ENCODE measurements around the gene PLEKHF1. TPM values are rescaled to one million over a fixed set of nuclear protein-coding genes. Genes with fewer than 3 reads are reported as not detected.
"Not testable (repeated sequence)": the region's sequence is repeated elsewhere in the genome, so short reads cannot be mapped to it uniquely, and the experiment has no call there.

The PLEKHF1 gene
- total RNA-seq, 1 experiment from 2014 or later: 10.7 TPM

DNA sequence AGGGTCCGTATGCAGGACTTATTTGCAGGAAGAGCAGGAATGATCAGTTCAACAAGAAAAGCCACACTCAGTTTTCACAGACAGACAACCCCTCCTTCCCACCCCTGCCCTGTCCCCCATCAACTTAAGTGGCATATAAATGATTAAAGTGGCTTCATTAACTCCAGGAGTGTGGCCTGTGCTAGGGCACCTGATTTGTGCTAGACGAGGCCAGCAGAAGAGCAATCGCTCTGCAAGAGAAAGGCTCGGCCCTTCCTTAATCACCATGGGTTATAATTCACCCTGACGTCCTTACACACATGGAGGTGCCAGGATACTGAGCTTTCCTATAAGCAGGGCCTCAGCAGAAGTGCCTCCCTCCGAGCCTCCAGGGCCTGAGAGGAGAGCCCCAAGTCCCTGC lies 35.2 kb downstream of the PLEKHF1 start:
- no peak for DNase-seq (ENCODE audit: low read depth)

DNA sequence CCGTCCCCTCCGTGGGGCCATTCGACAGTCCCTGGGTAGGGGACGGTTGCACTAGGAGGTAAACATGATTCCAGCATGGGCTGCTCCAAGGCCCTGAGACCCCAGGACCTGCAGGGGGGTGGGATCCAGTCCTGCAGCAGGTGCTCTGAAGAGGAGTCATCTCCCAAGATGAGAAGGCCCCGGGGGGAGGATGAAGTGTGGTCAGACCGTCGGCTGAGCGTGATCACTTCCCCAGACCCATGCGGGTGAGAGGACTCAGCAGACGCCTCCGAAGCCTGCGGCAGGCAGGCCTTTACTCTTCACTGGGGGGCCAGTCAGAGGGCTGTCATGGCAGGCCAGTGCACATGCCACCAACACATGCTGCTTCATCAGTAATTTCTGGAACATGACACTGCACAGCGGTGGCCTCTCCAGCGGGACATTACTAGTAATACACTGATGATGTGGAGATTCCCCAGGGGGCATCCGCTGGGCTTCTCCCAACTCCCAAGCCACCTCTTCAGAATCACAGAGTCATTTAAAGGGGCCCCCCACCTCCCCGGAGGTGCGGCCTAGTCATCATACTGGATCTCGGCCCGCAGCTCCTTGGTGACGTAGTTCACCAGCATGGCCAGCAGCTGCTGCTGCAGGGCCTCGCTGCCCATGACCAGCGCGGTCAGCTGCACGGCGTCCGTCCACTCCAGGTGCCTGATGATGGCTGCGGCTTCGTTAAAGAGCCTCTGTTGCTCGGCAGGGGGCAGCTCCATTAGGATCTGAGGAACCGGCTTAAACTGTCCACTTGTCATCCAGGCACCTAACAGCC lies 37.1 kb downstream of the PLEKHF1 start:
- no peak for DNase-seq (ENCODE audit: low read depth)

DNA sequence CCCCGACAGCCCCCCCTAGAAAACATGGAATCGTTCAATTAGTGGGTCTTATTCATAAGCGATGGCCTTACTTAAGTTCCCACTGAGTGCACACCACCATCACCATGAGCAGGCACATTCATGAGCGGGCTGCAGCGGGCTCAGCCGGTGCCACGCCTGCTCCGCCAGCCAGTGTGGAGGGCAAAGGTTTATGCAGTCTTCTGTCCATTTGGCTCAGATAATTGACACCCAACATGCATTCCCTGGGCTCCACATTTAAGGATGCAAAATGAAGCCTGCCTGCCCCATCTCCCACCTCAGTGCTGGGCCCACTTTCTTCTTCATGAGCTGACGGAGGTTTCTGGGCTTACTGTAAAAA lies 37.7 kb downstream of the PLEKHF1 start:
- no peak for DNase-seq (ENCODE audit: low read depth)

DNA sequence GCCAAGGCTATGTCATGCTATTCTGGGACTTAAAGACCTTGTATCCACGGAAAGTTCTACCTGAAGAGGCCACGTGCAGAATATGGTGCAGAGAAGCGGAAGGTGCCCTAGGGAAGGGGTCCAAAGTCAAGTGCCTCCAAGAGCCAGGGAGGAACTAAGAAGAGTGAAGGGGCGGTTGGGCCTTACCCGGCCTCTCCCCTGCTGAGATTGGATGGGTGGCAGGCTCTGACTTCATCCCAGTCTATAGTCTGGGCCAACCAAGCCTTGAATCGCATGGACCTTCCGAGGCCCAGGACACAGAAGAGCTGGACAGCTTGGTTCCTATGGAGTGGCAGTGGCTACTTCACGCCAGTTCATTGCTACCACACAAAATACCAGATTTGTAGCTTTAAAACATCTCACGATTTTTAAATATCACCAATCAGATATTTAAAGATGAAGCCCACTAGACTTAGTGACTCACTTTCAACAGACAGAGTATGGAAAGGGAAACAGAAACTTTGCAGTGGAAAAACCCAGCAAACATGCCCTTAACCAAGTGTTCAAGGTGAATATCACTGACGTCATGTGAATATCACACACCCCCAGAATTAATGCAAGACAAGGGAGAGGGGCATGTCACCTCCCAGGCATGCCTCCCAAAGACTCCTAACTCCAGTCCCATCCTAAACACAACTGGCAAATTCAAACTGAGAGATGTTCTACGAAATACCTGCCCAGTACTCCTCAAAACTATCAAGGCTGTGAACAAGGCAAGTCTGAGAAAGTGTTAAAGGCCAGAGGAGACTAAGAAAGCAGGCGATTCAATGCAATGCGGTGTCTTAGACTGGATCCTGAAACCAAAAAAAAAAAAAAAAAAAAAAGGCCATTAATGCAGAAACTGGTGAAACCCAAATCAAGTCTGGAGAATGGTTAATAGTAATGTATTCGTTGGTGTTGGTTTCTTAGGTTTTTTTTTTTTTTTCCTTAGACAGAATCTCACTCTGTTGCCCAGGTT lies 39.6 kb downstream of the PLEKHF1 start:
- no peak for DNase-seq (ENCODE audit: low read depth)

DNA sequence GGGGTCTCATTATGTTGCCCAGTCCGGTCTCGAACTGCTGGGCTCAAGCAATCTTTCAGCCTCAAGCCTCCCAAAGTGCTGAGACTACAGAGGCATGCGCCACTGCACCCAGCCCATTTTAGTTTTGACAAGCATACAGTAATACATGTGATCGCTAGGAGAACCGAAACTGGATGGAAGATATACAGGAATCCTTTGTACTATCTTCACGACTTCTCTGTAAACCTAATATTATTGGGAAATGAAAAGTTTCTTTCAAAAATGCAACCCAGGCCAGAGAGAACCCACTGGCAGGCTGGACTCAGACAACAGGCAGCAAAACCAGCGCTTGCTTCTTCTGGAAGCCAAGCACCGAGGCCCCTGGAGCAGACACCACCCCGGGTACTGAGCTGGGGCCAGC lies 40.4 kb downstream of the PLEKHF1 start:
- no peak for DNase-seq (ENCODE audit: low read depth)

DNA sequence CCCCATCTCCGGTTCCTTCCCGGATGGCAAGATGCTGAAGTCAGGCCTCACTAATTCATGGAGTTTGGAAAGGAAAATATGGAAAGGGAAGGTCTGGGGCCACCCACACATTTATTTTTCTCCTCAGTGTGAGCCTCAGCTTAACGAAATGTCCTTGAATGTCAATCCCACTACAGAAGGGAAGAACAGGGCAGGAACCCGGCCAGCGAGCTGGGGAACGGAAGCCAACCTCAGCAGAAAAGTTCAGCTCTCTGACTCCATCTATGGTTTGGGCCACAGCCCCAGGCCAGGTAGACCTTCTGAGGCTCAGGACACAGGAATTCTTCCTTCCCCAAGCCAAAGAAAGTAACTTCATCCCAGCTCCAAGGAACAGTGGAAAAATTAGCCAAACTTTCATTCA lies 41.4 kb downstream of the PLEKHF1 start:
- no peak for DNase-seq (ENCODE audit: low read depth)

DNA sequence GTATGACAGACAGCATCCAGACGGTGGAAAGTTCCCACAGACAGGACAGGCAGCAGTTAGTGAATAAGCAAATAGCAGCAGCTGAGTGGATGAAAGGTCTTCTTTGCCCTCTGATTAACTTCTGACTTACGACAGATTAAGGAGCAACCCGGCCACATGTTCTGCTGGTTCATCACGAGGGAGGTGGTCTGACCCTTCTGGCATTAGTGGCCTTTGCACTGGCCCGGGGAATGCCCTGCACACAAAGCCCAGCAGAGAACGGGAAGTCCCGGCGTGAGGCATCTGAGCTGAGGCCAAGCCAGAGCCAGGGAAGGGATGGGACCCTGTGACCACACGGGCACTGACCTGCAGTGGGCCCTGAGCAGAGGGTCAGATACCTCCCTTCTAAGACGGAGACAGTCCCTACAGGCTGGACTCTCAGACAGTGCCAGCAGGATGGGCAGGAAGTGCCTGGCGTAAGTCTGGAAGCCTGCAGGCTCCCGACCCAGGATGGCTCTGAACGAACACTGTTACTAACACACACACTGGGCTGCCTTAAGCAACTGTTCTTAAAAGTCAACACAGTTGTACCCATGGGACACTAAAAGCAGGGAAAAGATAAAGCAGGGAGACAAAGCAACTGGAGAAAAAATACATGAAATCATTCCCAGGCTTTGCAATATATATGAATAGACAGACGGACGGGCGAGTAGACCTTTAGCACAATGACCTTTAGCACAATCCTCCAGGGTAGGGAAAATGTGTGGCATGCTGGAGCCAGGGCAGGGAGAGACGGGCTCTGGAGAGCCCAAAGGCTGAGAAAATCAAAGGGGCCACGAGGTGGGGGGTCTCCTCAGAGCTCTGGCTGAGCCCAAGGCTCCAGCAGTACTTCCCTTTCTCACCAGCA lies 43.5 kb downstream of the PLEKHF1 start:
- DNase-seq (ENCODE audit: low read depth): no peak

DNA sequence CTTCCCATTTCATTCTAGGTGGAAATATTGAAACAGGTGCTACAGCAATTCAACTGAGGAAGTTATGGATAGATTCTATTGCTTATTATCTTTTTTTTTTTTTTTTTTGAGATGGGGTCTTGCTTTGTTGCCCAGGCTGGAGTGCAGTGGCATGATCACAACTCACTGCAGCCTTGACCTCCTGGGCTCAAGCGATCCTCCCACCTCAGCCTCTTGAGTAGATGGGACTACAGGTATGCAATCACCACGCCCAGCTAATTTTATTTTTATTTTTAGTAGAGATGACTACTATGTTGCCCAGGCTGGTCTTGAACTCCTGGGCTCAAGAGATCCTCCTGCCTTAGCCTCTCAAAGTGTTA lies 44.2 kb downstream of the PLEKHF1 start:
- not testable (repeated sequence) for DNase-seq (ENCODE audit: low read depth)

DNA sequence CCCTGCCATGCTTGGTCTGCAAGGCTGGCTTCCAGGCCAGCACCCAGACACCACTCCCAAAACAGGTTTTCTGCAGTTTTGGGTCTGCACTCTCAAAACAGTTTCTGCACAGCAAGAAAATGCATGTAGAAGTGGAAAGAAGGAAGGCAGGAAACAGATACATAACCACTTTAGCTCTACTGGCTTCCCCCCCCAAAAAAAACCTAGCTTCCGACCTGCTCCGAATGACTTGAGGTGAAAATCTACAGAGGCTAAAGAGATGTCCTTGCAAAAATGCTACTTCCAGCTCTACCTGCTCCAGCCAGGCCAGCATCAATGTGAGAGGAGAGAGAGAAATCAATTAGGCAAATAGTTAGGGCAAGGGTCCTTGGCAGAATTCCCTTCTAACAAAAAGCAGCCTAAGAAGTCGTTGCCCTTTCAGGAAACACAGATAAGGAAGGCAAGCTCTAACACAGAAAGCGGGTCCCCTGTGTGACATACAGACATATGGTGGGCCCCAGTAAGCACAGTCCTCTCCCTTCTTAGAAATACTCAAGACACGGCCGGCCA lies 46.4 kb downstream of the PLEKHF1 start:
- no peak for DNase-seq (ENCODE audit: low read depth)

DNA sequence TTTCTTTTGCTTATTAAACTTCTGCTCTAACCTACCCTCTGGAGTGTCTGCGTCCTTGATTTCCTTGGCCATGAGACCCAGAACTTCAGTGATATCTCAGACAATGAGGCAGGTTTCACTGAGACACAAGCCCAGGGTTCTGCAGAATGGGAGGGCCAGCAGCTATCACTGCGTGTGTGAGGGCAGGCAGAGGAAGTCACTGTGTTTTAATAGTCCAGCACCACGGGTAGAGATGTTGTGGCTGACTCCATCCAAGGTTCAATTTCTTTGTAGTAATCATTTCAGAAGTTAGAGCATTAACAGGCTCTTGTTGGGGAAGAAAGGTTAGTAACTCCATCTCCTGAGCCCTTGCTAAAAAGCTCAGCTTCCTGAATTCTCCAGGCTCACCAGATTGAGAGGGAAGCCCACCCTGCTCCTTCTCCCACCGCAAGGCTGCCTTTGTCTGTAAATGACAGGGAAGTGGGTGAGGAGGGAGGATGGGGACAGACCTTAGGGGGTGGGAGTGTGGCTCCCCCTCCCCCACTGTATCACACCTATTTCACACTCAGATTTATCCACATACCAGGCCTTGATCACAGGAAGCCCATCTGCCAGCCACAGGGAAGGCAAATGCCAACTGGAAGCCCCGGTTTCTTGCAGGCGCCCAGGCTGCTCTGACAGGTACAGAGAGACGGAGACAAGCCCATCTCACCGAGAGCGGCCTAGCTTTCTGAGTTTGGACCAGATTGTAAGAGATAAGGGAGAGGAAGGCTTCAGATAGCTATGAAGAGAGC lies 47.7 kb downstream of the PLEKHF1 start:
- DNase-seq (ENCODE audit: low read depth): no peak

DNA sequence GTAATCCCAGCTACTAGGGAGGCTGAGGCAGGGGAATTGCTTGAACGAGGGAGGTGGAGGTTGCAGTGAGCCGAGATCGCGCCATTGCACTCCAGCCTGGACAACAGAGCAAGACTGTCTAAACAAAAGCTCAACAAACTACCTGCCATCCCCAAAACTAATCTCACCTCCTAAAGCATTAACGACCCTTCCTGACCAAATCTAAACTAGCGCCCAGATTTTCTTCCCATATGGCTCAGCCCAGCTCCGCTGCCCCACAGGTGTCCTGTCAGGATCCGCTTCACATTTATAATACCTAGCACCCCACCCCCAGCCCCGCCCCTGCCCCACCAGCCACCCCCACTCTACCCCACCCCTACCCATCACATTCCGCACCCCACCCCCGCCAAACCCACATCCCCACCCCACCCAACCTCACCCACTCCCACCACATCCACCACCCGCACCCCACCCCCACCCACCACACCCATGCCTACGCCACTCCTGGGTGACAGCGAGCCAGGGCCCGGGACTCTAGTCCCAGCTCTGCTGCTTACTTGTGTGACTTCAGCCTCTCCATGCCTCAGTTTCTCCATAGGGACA lies 49.2 kb downstream of the PLEKHF1 start:
- no peak for DNase-seq (ENCODE audit: low read depth)

DNA sequence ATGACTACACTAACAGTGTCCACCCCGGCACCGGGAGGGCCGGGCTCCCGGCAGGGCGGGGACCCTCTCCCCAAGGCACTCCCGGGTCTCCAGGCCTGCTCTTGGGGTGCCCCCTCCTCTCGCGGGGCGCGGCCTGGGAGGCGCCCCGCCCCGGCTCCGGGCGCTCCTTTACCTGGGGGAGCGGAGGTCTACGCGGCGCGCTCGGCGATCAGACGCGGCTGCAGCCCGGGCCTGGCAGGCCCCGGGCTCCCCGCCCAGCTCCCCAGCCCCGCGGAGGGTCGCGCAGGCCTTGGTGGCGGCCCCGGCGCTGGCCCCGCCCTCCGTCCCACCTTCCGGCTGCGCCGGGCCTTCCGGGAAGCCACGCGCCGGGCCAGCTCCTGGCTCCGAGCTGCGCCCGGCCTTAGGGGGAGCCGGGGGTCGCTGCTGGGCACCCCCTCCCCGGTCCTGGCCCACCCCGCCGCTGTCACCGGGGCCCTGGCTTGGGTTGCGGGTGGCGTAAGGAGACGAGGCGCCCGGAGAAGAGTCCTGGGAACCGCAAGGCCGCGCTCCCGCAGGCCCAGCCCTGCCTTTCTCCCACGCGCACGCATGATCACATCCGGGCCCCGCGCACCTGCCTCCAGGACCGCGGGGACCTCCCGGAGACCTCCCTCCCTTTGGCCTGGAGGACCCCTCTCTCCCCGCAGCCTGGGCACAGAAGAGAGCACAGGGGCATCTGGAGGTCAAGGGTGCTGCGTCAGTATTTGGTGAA lies 49.9 kb downstream of the PLEKHF1 start, which contains the start of gene C19orf12:
C19orf12 (minus strand) TSS at position 309 of the 748 bp plus-strand sequence. CDS start 6,848 bp downstream, outside the sequence.
- peak; percentile 40 for DNase-seq (ENCODE audit: low read depth)

DNA sequence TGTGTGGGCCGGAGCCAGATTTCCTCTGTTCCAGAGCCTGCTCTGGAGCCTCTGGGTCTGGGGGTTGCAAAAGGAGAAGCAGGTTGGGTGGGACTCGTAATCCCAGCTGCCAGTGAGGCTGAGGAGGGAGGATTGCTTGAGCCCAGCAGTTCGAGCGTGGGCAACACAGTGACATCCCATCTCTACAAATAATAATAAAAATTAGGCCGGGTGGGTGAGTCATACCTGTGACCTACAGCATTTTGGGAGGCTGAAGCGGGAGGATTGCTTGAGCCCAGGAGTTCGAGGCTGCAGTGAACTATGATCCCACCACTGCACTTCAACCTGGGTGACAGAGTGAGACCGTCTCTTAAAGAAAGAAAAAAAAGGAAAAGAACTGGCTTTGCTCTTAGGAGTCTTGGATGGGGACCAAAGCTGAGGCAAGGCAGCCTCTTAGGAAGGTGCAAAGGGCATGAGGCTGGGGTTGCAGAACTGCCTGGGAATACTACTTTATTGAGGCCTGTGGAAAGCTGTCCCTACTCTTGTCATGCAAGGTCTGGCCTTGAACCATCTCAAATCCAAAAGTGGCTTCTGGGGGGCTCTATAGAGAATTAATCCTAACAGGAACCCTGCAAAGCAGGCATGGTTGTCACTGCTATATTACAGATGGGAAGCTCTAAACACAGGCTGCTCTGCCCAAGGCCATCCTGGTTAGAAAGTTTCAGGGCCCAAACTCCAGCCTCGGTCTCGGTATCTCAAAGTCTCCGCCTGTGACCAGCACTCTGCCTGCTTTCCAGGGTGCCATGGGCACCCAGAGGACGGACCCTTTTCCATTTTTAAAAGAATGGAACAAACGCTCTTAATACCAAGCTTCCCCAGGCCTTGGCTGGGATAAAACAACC lies 50.7 kb downstream of the PLEKHF1 start:
- peak; percentile 36 for DNase-seq (ENCODE audit: low read depth)

DNA sequence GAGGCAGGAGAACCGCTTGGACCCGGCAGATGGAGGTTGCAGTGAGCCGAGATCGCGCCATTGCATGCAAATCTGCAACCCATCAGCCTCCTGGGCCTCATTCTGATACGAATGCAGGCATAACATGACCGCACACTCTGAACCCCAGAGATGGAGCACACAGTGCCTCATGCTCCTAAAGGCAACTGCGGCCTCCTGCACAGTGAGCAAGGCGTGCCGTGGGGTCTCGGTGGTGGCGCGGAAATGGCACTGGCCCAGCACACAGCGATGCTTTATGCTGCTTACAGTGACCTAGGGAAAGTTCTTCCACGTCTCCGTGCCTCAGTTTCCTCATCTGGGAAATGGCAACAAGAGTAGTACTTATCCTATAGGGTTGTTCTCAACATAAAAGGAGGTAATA lies 51.8 kb downstream of the PLEKHF1 start:
- DNase-seq (ENCODE audit: low read depth): no peak

DNA sequence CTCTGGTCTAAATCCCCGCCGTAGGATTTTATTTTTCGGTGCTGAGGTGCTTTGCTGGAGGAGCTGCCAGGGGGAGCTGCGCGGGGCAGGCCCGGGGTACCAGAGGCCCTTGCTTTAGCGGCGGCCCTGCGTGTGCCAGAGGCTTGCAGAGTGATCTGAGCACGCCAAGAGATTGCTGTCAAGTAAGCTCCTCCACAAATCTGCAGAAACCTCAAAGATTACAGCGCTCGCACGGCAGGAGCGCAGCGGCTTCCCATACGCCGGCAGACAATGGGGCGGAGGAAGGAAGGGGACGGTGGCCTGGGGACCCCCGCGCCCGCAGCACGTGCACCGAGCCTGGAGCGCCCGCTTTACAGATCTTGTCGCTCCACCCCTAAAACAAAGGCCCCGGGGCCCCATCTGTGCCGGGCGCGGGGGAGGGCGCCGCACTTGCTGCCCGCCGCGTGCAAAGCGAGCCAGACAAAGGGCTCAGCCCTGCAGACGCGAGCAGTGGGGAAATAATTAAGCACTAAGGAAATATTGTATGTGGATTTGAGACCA lies 58.9 kb downstream of the PLEKHF1 start:
- DNase-seq (ENCODE audit: low read depth): no peak

DNA sequence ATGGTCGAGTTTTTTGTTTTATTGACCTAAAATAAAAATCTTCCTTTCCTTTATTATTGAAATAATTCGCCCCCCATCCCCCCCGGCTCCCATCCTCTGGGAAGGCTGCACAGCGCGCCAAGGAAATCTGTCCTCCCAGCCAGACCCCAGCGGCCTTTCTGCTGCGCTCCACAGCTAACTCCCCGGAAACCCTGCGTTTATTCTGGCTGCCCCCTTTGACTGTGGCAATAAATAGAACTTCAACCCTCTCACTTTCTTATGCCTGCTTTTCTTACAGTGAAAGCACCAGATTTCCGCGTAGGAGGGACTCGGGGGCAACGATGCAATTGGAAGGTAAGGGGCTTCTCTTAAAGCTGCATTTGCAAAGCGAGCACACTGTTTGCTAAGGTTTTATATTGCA lies 59.5 kb downstream of the PLEKHF1 start:
- DNase-seq (ENCODE audit: low read depth): no peak
